GM12864 (cell line): ENCODE data around the gene HERC5.
"Not testable (repeated sequence)": the region's sequence is repeated elsewhere in the genome, so short reads cannot be mapped to it uniquely, and the experiment has no call there.

Experiments
- DNase-seq: peaks from one replicate; pipeline ENCODE4 v3.0.0-alpha.2; 2011; ENCODE audit warnings: low read depth
- H3K4me3 ChIP-seq: 2 replicates; pipeline ENCODE4 v1.5.1; 2011; ENCODE audit warnings: mild to moderate bottlenecking, low read depth, low read length, control low read depth
- TF ChIP-seq, protein P1 (sequence below): IDR thresholded peaks from 2 replicates; pipeline ENCODE4 v1.5.1; 2011; ENCODE audit warnings: low read depth, mild to moderate bottlenecking, moderate library complexity, low read length, control low read depth, inconsistent platforms; ENCODE audit errors: missing control alignments

The HERC5 gene

DNA sequence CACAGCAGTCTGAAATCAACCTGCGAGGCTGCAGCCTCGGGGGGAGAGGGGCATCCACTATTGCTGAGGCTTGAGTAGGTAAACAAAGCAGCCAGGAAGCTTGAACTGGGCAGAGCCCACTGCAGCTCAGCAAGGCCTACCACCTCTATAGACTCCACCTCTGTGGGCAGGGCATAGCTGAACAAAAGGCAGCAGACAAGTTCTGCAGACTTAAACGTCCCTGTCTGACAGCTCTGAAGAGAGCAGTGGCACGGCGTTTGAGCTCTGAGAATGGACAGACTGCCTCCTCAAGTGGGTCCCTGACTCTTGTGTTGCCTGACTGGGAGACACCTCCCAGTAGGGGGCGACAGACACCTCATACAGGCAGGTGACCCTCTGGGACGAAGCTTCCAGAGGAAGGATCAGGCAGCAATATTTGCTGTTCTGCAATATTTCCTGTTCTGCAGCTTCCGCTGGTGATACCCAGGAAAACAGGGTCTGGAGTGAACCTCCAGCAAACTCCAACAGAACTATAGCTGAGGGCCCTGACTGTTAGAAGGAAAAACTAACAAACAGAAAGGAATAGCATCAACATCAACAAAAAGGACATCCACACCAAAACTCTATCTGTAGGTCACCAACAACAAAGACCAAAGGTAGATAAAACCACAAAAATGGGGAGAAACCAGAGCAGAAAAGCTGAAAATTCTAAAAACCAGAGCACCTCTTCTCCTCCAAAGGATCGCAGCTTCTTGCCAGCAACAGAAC lies 82.6 kb downstream of the HERC5 start:
- TF ChIP-seq, protein P1, sequence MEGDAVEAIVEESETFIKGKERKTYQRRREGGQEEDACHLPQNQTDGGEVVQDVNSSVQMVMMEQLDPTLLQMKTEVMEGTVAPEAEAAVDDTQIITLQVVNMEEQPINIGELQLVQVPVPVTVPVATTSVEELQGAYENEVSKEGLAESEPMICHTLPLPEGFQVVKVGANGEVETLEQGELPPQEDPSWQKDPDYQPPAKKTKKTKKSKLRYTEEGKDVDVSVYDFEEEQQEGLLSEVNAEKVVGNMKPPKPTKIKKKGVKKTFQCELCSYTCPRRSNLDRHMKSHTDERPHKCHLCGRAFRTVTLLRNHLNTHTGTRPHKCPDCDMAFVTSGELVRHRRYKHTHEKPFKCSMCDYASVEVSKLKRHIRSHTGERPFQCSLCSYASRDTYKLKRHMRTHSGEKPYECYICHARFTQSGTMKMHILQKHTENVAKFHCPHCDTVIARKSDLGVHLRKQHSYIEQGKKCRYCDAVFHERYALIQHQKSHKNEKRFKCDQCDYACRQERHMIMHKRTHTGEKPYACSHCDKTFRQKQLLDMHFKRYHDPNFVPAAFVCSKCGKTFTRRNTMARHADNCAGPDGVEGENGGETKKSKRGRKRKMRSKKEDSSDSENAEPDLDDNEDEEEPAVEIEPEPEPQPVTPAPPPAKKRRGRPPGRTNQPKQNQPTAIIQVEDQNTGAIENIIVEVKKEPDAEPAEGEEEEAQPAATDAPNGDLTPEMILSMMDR, result peak; percentile 73
- DNase-seq, H3K4me3 ChIP-seq: not testable (repeated sequence)

DNA sequence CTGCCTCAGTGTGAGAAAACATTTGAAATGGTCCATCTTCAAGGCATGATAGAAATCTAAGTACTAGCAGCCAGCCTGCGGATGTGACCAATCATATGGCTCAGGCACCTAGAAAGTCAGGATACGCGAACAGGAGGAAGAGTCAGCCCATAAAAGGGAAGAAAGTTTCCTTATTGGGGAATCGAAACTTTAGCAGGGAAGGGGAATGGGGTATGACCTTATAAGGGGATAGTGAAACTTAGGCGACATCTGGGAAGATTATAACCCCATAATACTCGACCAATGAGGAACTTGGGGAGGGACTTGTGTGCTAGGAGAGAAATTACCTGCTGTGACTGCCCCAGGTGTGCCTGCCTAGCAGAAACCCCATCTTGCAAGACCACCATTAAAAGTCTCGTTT lies 92.9 kb downstream of the HERC5 start:
- no peak overlapping the region for H3K4me3 ChIP-seq
- DNase-seq, result no peak
- TF ChIP-seq, protein P1, result no peak
